Choroid plexus epithelial cell (primary cell): ENCODE results near the gene DNAH5.
"Not testable (repeated sequence)": the region's sequence is repeated elsewhere in the genome, so short reads cannot be mapped to it uniquely, and the experiment has no call there.

Experiments
- DNase-seq: peaks from one replicate; pipeline ENCODE4 v3.0.0-alpha.2; 2010; ENCODE audit warnings: low read depth
- H3K4me3 ChIP-seq: 2 replicates; pipeline ENCODE4 v1.5.1; 2011; ENCODE audit warnings: low read depth, mild to moderate bottlenecking, control low read depth, low read length, moderate library complexity
- CTCF ChIP-seq: conservative IDR thresholded peaks from 2 replicates; pipeline ENCODE4 v1.5.1; 2011; ENCODE audit warnings: low read depth, mild to moderate bottlenecking, control low read depth, inconsistent platforms, low read length, moderate library complexity

Gene DNAH5

GRCh38 chr5:13814301-13814700 lies 130.2 kb downstream of the DNAH5 start:
- DNase-seq, result no peak
- no peak overlapping the region for H3K4me3 ChIP-seq
- TF ChIP-seq CTCF, result no peak

- no peak for DNase-seq
- TF ChIP-seq CTCF, result no peak
- no peak overlapping the region for H3K4me3 ChIP-seq
These were observed 134.6 kb downstream of the DNAH5 start for GRCh38 chr5:13809921-13810320.

GRCh38 chr5:13804336-13804735 lies 140.2 kb downstream of the DNAH5 start:
- no peak for DNase-seq
- H3K4me3 ChIP-seq, result no peak overlapping the region
- TF ChIP-seq CTCF, result no peak

- DNase-seq, H3K4me3 ChIP-seq: not testable (repeated sequence)
These were observed 145.9 kb downstream of the DNAH5 start for GRCh38 chr5:13798569-13798968.

- H3K4me3 ChIP-seq, result no peak overlapping the region
- no peak for TF ChIP-seq CTCF
- no peak for DNase-seq
These were observed 158.6 kb downstream of the DNAH5 start for GRCh38 chr5:13785781-13786415.

GRCh38 chr5:13783726-13784125 lies 160.8 kb downstream of the DNAH5 start:
- H3K4me3 ChIP-seq, result no peak overlapping the region
- no peak for TF ChIP-seq CTCF
- DNase-seq, result no peak

GRCh38 chr5:13780081-13780480 lies 164.4 kb downstream of the DNAH5 start:
- DNase-seq, result no peak
- H3K4me3 ChIP-seq, result no peak overlapping the region
- no peak for TF ChIP-seq CTCF
